HUES48 (cell line): ENCODE data around the gene C10orf143.

Experiments
- H3K27ac ChIP-seq: one replicate; pipeline ENCODE4 v1.7.0; 2013; ENCODE audit warnings: low read depth, low read length, inconsistent platforms
- H3K27me3 ChIP-seq: 2 replicates; pipeline ENCODE4 v1.6.1; 2013; ENCODE audit warnings: mild to moderate bottlenecking, low read length; ENCODE audit not compliant: control insufficient read depth, insufficient read depth
- H3K36me3 ChIP-seq: 2 replicates; pipeline ENCODE4 v1.6.1; 2013; ENCODE audit warnings: low read length; ENCODE audit not compliant: control insufficient read depth, insufficient read depth
- H3K4me1 ChIP-seq: 2 replicates; pipeline ENCODE4 v1.6.1; 2013; ENCODE audit warnings: mild to moderate bottlenecking, low read length; ENCODE audit not compliant: control insufficient read depth, insufficient read depth
- H3K4me3 ChIP-seq: 2 replicates; pipeline ENCODE4 v1.5.1; 2013; ENCODE audit warnings: mild to moderate bottlenecking, low read depth, low read length
- H3K9ac ChIP-seq: 2 replicates; pipeline ENCODE4 v1.6.1; 2013; ENCODE audit warnings: mild to moderate bottlenecking, low read depth, low read length, moderate library complexity
- H3K9me3 ChIP-seq: 2 replicates; pipeline ENCODE4 v1.6.1; 2013; ENCODE audit warnings: low read length; ENCODE audit not compliant: control insufficient read depth, insufficient read depth

Gene C10orf143

GRCh38 chr10:130014263-130015074 is 96.2 kb downstream of the C10orf143 start:
- Histone ChIP-seq H3K4me3 (no peak overlapping the region), H3K9ac (no peak overlapping the region), H3K36me3 (no peaks in the 10 kb centered on the region), H3K27ac (no peak overlapping the region), H3K27me3 (no peaks in the 10 kb centered on the region), H3K4me1 (no peaks in the 10 kb centered on the region), H3K9me3 (no peaks in the 10 kb centered on the region)
